HEK293 (cell line): ENCODE data around the gene RAC2.

Source experiments
- CTCF ChIA-PET: fragments of 350-600 bp; formaldehyde crosslinking; extraction: SDS; loops from one replicate; lab custom pipeline; 2021; ENCODE audit warnings: antibody characterized with exemption; lab: Yijun Ruan, JAX
- POLR2A ChIA-PET: fragments of 300-600 bp; formaldehyde crosslinking; extraction: SDS; loops from one replicate; lab custom pipeline; 2020; ENCODE audit warnings: antibody characterized with exemption, inconsistent platforms; lab: Yijun Ruan, JAX
- H3K27ac ChIP-seq: fragments of 200-500 bp; sonication (Bioruptor generic); 2 replicates; pipeline ENCODE4 v1.5.1; 2014; ENCODE audit warnings: low read depth, low read length, control low read depth, inconsistent platforms; ENCODE audit errors: extremely low read depth
- H3K36me3 ChIP-seq, 2 experiments: fragments of 200-500 bp in 1 of 2; sonication (Bioruptor generic) in 1 of 2; 1 replicate in 1 of 2; 2 replicates in 1 of 2; pipeline ENCODE4 v1.5.1; 2014 to 2017; ENCODE audit warnings: inconsistent platforms in 2 of 2, low read length in 2 of 2; ENCODE audit not compliant: control insufficient read depth in 2 of 2, insufficient read depth in 1 of 2
- H3K4me1 ChIP-seq: fragments of 200-500 bp; sonication (Bioruptor generic); 2 replicates; pipeline ENCODE4 v1.5.1; 2014; ENCODE audit warnings: mild to moderate bottlenecking, low read length, inconsistent platforms; ENCODE audit not compliant: control insufficient read depth, insufficient read depth
- H3K4me3 ChIP-seq: 2 replicates; pipeline ENCODE4 v1.5.1; 2011; ENCODE audit warnings: low read depth, mild to moderate bottlenecking, control low read depth, low read length, moderate library complexity
- H3K9me3 ChIP-seq: fragments of 200-500 bp; sonication (Bioruptor generic); 2 replicates; pipeline ENCODE4 v1.5.1; 2014; ENCODE audit warnings: low read depth, low read length, inconsistent platforms; ENCODE audit not compliant: control insufficient read depth, insufficient read depth
- BCL6B ChIP-seq: fragments of 450-650 bp; formaldehyde crosslinking; IDR thresholded peaks from 2 replicates; pipeline ENCODE4 v1.5.1; 2017; ENCODE audit warnings: missing biosample characterization, missing genetic modification characterization
- HOXA7 ChIP-seq: sonication (generic); formaldehyde crosslinking; IDR thresholded peaks from 2 replicates; pipeline ENCODE4 v1.8.1; 2022; ENCODE audit warnings: missing genetic modification reagents, borderline replicate concordance
- KLF1 ChIP-seq: fragments of 450-650 bp; formaldehyde crosslinking; IDR thresholded peaks from 2 replicates; pipeline ENCODE4 v1.5.1; 2016; ENCODE audit warnings: missing biosample characterization, missing genetic modification characterization
- KLF16 ChIP-seq: fragments of 450-650 bp; formaldehyde crosslinking; IDR thresholded peaks from 2 replicates; pipeline ENCODE4 v1.5.1; 2017; ENCODE audit warnings: missing biosample characterization, missing genetic modification characterization
- PATZ1 ChIP-seq: fragments of 450-650 bp; formaldehyde crosslinking; IDR thresholded peaks from 2 replicates; pipeline ENCODE4 v1.5.1; 2016; ENCODE audit warnings: missing biosample characterization, missing genetic modification characterization
- RBAK ChIP-seq: fragments of 450-650 bp; formaldehyde crosslinking; IDR thresholded peaks from 2 replicates; pipeline ENCODE4 v1.5.1; 2016; ENCODE audit warnings: missing biosample characterization, missing genetic modification characterization
- REPIN1 ChIP-seq: fragments of 450-650 bp; formaldehyde crosslinking; IDR thresholded peaks from 2 replicates; pipeline ENCODE4 v1.5.1; 2017; ENCODE audit warnings: missing biosample characterization, missing genetic modification characterization, low read depth
- SP3 ChIP-seq: fragments of 450-650 bp; formaldehyde crosslinking; IDR thresholded peaks from 2 replicates; pipeline ENCODE4 v1.5.1; 2016; ENCODE audit warnings: missing biosample characterization, missing genetic modification characterization
- SP7 ChIP-seq: fragments of 450-650 bp; formaldehyde crosslinking; IDR thresholded peaks from 2 replicates; pipeline ENCODE4 v1.5.1; 2016; ENCODE audit warnings: missing biosample characterization, missing genetic modification characterization
- TRIM28 ChIP-seq: IDR thresholded peaks from 2 replicates; pipeline ENCODE4 v1.6.1; 2011; ENCODE audit warnings: low read length, control low read depth, borderline replicate concordance
- TSHZ1 ChIP-seq: fragments of 450-650 bp; formaldehyde crosslinking; IDR thresholded peaks from 2 replicates; pipeline ENCODE4 v1.5.1; 2016; ENCODE audit warnings: missing biosample characterization, missing genetic modification characterization, borderline replicate concordance
- ZBTB7A ChIP-seq: fragments of 450-650 bp; formaldehyde crosslinking; IDR thresholded peaks from 2 replicates; pipeline ENCODE4 v1.5.1; 2016; ENCODE audit warnings: low read depth, missing biosample characterization, missing genetic modification characterization
- ZNF169 ChIP-seq: fragments of 450-650 bp; formaldehyde crosslinking; IDR thresholded peaks from 2 replicates; pipeline ENCODE4 v1.5.1; 2016; ENCODE audit warnings: missing biosample characterization, missing genetic modification characterization
- ZNF223 ChIP-seq: fragments of 450-650 bp; formaldehyde crosslinking; IDR thresholded peaks from 2 replicates; pipeline ENCODE4 v1.5.1; 2016; ENCODE audit warnings: missing biosample characterization, missing genetic modification characterization
- ZNF23 ChIP-seq: fragments of 450-650 bp; formaldehyde crosslinking; IDR thresholded peaks from 2 replicates; pipeline ENCODE4 v1.5.1; 2016; ENCODE audit warnings: missing biosample characterization, missing genetic modification characterization, borderline replicate concordance
- ZNF239 ChIP-seq: fragments of 450-650 bp; formaldehyde crosslinking; IDR thresholded peaks from 2 replicates; pipeline ENCODE4 v1.5.1; 2016; ENCODE audit warnings: missing biosample characterization, missing genetic modification characterization
- ZNF311 ChIP-seq: fragments of 450-650 bp; formaldehyde crosslinking; IDR thresholded peaks from 2 replicates; pipeline ENCODE4 v1.5.1; 2017; ENCODE audit warnings: missing biosample characterization, missing genetic modification characterization, borderline replicate concordance
- ZNF362 ChIP-seq: fragments of 450-650 bp; formaldehyde crosslinking; IDR thresholded peaks from 2 replicates; pipeline ENCODE4 v1.5.1; 2016; ENCODE audit warnings: missing biosample characterization, missing genetic modification characterization
- ZNF549 ChIP-seq: fragments of 450-650 bp; IDR thresholded peaks from 2 replicates; pipeline ENCODE4 v1.5.1; 2018; ENCODE audit warnings: missing biosample characterization, missing genetic modification characterization, mild to moderate bottlenecking, inconsistent platforms, moderate library complexity
- ZNF747 ChIP-seq: fragments of 450-650 bp; formaldehyde crosslinking; IDR thresholded peaks from 2 replicates; pipeline ENCODE4 v1.5.1; 2016; ENCODE audit warnings: missing biosample characterization, missing genetic modification characterization
- ZNF776 ChIP-seq: fragments of 450-650 bp; formaldehyde crosslinking; IDR thresholded peaks from 2 replicates; pipeline ENCODE4 v1.5.0; 2017; ENCODE audit warnings: missing biosample characterization, missing genetic modification characterization, borderline replicate concordance

Gene RAC2

GRCh38 chr22:37287550-37287951 is 43.5 kb upstream of the RAC2 start:
- Histone ChIP-seq H3K27ac (no peak overlapping the region), H3K9me3 (no peaks in the 10 kb centered on the region), H3K36me3 (no peaks in the 10 kb centered on the region), H3K4me1 (no peaks in the 10 kb centered on the region), H3K4me3 (no peak overlapping the region)
- ChIA-PET POLR2A (no interaction called here), CTCF (interaction anchor here (1.1 kb wide), 1 partner anchor 142 kb away, joined by 3 read pairs; no protein-coding TSS in a partner anchor)
- TF ChIP-seq KLF1 (tag by site-specific recombination), result no peak
- TF ChIP-seq HOXA7, result no peak
- TF ChIP-seq ZNF23 (tag by site-specific recombination), result no peak

GRCh38 chr22:37285937-37286336 is 41.9 kb upstream of the RAC2 start:
- POLR2A ChIA-PET, result no interaction called here
- CTCF ChIA-PET, result interaction anchor here (0.6 to 1.0 kb wide), 2 partner anchors 26 to 321 kb away, joined by 3 read pairs; no protein-coding TSS in a partner anchor
- H3K36me3 ChIP-seq, result no peaks in the 10 kb centered on the region
- H3K4me3 ChIP-seq, result no peak overlapping the region
- H3K4me1 ChIP-seq, result no peaks in the 10 kb centered on the region
- no peaks in the 10 kb centered on the region for H3K9me3 ChIP-seq
- no peak for TF ChIP-seq RBAK
- TF ChIP-seq TRIM28, result no peak
- TF ChIP-seq ZNF239 (tag by site-specific recombination), result no peak
- no peak for TF ChIP-seq ZNF169
- TF ChIP-seq ZBTB7A (tag by site-specific recombination), result no peak
- no peak for TF ChIP-seq BCL6B (tag by site-specific recombination)
- TF ChIP-seq PATZ1, result no peak
- no peak for TF ChIP-seq SP3
- TF ChIP-seq ZNF223 (tag by site-specific recombination), result no peak
- no peak for TF ChIP-seq SP7
- TF ChIP-seq KLF16 (tag by site-specific recombination), result no peak
- no peak for TF ChIP-seq ZNF776
- no peak for TF ChIP-seq REPIN1 (tag by site-specific recombination)
- TF ChIP-seq ZNF311 (tag by site-specific recombination), result no peak
- no peak for TF ChIP-seq ZNF747
- TF ChIP-seq ZNF549, result no peak
- no peak for TF ChIP-seq TSHZ1 (tag by site-specific recombination)
- TF ChIP-seq ZNF362 (tag by site-specific recombination), result no peak
- H3K27ac ChIP-seq, result no peak overlapping the region
